ENCODE results near the gene HIBCH.
"Not testable (repeated sequence)": the region's sequence is repeated elsewhere in the genome, so short reads cannot be mapped to it uniquely, and the experiment has no call there.

The HIBCH gene

DNA sequence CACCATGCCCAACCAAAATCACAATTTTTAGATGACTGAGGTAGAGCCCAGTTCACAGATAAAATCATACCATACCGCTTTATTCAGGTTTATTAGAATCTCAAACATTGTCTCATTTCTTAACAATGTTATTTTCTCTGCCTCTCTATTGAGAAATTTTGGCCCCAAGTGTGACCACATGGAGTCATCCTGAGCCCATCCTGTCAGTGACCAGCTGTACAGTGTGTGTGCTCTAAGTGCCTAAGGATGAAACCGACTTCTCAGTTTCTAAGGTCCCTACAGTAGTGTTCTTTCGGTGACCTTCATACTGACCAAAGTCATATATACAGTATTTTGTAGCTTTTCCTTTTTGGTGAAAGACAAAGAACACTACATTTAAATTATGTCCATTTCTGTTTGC lies 133.4 kb downstream of the HIBCH start:
- DNase-seq (ENCODE audit: low read depth in 2 of 2), result no peak

DNA sequence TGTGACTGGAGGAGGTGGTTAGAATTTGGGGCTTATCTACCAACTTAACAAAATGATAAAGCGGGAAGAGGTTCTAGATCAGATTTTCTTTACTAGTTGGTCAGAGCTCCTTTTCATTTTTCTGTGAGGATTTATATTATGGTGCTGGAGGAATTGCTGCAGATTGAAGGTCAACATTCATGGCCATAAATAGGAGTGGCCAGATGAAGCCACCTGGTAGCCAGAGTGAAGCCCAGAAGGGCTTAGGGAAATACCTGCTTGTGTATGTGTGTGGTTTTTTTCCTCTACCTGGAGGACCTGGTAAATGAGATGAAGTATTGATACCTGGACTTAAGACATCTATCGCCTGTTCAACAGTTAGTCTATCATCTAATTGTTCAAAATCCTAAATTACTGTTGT lies 134.2 kb downstream of the HIBCH start:
- no peak for DNase-seq (ENCODE audit: low read depth in 2 of 2)

DNA sequence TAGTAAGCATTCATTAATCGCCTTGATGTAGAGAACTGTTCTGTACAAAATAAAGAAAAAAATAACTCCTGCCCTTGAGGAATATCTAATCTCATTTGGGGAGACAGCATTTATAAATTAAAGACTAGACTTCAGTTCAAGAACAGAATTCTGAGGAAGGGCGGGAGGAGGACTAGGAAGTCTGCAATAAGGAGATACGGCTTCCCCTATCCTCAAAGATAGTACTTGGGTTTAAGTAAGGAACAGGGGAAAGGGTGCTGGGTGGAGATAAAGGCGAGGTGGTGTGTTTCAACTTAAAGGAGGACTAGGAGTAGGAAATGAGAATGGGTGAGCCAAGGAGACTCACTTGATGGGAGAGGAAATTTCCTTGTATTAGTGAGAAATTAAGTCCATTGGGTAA lies 135.2 kb downstream of the HIBCH start:
- no peak for DNase-seq (ENCODE audit: low read depth in 2 of 2)

DNA sequence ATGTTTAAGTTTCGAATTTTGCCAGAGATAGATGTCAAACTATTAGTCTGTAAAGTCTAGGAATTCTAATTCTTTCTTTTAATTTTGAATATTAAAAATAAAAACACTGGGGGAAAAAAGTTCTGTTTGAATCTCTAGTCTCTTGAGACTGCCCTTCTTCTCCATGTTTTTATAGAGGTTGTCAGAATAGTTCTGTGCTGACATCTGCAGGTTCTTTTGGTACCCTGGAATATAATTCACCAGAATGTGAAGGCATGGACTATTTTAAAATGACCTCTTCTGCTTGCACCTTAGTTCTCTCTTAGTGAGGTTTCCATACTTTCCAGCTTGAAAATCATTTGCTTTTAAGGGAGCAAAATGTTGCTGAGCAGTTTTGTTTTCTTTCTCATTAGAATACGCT lies 136.1 kb downstream of the HIBCH start:
- DNase-seq (ENCODE audit: low read depth in 2 of 2), result no peak

DNA sequence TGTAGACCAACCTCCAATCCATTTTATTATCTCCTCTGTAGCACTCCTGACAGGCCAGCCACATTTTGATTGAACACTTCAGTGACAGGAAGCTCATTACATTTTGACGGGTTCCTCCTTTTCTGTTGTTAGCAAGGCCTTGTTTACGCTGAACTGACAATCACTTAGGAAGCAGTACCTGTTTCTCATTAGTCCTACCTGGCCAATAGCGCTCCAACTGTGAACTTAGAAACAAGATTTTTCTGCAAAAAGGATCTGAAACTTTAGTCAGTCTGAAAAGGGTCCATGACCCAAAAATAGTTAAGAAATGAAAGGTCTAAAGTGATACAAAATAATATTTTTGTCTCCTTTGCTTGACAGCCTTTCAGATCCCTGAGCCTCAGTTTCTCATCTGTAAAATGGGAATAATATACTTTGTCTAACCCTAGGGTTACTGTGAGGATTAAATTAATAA lies 137.5 kb downstream of the HIBCH start:
- DNase-seq (ENCODE audit: low read depth in 2 of 2), result no peak

DNA sequence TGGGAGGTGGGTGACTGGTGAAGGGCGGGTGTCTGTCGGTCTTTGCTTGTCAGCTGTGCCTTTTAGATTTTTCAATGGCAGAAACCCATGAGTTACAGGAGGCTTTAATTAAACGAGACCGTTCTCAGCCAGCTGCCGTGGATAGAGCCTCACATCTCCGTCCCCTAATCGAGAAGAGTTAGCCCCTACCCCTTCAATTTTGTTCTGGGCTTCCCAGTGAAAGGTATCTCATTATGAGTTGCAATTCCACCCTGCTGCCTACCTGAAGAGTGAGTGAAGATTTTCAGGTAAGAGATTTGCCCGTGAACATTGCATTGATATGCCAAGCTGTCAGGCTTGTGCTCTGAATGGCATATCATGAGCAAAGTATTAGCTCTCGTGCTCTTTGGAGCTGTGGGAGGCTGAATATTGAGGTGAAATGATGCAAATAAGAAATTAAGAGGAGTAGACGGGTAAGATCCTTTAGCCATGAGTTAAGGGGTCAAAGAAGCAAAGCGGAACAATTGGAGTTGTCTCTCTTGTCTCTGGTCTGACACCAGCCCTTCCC lies 138.4 kb downstream of the HIBCH start:
- DNase-seq (ENCODE audit: low read depth in 2 of 2), result no peak

DNA sequence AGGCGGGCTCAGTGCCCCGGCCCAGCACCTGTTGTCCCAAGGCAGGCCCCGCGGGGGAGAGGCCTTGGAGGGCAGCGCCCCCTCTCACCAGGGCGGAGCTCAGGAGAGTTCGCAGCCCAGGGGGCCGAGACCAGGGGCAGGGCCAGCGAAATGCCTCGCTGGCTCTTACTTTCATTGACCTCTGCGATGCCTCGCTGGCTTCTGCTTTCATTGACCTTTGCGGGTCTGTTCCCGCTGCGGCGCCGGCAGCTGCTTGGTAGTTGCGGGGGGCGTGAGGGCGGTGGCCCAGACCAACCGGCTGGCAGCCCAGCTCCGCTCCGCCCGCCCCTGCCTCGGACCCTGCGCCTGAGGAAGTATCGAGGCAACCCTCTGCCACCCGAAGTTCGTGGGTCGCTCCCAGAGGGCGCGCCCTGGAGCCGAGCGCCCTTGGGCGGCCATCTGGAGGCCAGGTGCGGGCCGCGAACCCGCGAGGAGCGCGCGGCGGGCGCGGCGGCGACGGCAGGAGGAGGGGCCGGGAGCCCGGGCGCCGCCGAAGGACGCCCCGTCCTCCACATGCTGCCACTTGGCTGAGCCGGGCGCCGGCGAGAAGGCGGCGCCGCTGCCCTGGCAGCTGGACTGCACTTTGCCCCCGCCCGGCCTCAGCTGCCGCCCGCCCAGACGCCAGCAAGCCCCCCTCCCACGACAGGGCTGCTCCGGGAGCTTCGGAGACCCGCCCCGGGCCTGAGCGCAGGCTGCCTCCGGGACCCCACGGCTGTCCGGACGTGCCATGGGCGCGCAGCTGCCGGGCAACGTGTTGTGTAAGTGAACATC lies 139.1 kb downstream of the HIBCH start:
- DNase-seq (ENCODE audit: low read depth in 2 of 2), result peak in 1 of 2 donors; percentile 8

GRCh38 chr2:190179754-190180312 lies 139.8 kb downstream of the HIBCH start:
- no peak for DNase-seq (ENCODE audit: low read depth in 2 of 2)

- DNase-seq (ENCODE audit: low read depth in 2 of 2), result no peak
These were observed 141.4 kb downstream of the HIBCH start for GRCh38 chr2:190178066-190178722.

DNA sequence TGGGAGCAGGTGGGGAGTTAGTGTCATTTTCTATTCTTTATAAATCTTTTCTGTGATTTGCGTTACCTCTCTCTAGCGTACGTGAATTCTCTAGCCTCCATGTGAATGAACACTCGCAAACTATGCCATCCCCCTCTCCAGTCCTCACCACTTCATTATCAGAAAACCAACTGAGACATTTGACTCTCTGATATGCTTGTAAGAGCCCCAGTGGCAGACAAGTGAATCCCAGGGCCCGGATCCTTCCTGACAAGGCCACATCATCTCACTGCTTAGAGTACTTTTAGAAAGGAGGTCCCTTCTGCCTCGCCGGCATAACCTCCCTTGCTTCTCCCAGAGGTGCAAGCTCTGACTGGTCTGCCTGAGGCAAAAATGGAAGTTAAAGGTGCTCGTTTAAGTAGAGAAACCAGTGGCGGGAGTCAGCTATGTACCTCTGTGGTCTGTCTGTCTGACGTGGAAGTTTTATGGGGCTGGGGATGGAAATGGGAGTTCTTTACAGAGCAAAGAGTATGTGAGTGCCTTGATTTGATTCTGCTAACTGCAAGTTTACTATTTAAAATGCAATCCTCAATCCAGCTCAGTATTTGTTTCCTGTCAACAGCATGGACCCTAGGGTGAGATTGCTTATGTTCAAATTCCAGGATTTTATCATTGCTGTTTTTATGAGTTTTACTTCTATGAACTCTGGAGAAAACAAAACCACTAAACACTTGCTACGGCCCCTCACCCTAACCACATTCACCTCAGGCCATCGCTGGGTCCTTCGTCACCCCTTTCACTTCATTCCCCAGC lies 142.2 kb downstream of the HIBCH start:
- DNase-seq (ENCODE audit: low read depth in 2 of 2), result no peak

- DNase-seq (ENCODE audit: low read depth in 2 of 2), result no peak
These were observed 146.2 kb downstream of the HIBCH start for GRCh38 chr2:190173392-190173791.

GRCh38 chr2:190170673-190171072 lies 149.0 kb downstream of the HIBCH start:
- no peak for DNase-seq (ENCODE audit: low read depth in 2 of 2)

DNA sequence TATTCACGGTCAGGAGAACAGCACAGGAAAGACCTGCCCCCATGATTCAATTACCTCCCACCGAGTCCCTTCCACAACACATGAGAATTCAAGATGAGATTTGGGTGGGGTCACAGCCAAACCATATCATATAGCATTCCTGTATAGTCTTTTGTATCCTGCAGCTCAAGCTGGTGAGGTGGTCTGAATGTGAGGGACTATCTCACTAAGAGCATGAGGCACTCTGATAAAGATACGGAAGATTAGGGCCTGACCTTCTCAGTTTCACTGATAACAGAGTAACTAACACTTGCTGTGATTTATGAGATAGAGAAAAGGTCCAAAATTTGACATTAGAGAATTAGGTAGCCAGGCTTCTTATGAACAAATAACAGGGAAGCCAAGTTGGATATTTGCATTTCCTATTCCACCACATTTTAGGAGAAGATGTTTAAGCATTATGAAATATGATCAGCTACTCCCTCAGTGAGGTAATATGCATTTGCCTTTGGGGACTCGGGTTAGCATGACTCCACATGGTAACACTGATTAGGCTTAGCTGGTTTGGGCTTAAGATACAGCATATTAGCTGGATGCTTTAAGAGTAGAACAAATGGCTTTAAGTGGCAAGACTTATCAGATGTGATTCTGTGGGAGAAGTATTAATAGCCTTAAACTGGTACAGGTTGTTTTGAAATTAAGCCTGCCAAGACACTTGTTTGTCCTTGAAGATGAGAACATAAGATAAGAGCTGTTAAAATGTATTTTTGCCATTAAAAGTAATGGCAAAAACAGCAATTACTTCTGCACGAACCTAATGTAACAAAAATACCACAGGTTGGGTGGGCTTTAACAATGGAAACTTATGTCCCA lies 150.2 kb downstream of the HIBCH start:
- DNase-seq (ENCODE audit: low read depth in 2 of 2), result no peak

DNA sequence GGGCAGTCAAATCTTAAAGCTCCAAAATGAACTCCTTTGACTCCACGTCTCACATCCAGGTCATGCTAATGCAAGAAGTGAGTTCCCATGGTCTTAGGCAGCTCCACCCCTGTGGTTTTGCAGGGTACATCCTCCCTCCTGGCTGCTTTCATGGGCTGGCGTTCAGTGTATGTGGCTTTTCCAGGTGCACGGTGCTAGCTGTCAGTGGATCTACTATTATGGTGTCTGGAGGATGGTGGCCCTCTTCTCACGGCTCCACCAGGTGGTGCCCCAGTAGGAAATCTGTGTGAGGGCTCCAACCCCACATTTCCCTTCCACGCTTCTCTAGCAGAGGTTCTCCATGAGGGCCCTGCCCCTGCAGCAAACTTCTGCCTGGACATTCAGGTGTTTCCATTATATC lies 151.9 kb downstream of the HIBCH start:
- no peak for DNase-seq (ENCODE audit: low read depth in 2 of 2)

GRCh38 chr2:190165491-190165890 lies 154.1 kb downstream of the HIBCH start:
- no peak for DNase-seq (ENCODE audit: low read depth in 2 of 2)

- DNase-seq (ENCODE audit: low read depth in 2 of 2), result no peak
These were observed 156.8 kb downstream of the HIBCH start for GRCh38 chr2:190162851-190163250.

DNA sequence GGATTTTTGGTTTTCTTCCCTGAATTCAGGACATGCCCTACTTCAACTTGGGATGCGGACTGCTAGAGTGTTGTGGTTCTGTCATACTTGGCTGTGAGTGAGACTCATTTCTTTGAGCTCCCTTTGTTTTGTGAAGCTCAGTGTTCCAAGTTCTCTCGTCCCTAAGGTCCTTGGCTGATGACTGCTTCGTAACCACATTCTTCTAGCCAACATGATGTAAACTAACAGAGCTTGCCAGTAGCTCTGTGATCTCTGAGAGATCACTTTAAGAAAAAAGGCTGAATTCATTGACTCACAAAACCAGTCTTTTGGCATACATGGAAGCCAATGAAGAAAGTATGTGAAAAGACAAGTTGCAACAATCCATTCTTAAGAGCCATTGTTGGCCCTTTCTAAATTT lies 160.2 kb downstream of the HIBCH start:
- DNase-seq (ENCODE audit: low read depth in 2 of 2), result no peak

GRCh38 chr2:190158798-190159434 lies 160.7 kb downstream of the HIBCH start:
- no peak for DNase-seq (ENCODE audit: low read depth in 2 of 2)

DNA sequence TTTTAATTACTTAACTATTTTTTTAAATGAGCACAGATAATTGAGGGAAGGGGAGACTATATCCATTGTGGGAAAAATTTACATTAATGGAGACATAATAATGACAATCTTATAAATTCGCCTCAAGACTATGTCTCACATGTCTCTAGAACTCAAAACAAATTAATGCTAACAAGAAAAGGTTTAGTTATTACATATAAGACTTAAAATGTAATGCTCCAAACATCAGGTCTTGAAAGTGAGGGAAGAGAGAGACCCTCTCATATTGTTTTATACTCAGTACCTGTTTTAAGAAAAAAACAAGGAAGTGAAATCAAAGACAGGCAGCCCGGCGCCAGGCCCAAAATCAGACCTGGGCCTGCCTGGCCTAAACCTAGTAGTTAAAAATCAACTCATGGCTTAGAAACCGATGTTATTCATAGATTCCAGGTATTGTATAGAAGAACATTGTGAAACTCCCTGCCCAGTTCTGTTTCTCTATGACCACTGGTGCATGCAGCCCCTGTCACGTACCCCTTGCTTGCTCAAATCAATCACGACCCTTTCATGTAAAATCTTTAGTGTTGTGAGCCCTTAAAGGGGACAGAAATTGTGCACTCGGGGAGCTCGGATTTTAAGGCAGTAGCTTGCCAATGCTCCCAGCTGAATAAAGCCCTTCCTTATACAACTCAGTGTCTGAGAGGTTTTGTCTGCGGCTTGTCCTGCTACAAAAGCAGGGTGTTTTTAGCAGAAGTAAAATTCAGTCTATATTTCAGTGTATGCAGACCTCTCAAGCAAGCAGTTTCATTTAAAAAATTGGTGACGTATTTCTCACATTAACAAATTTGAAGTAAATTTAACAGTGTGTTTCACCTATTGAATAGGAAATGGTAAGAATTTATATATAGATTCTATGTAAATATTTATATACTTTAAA lies 161.8 kb downstream of the HIBCH start:
- DNase-seq (ENCODE audit: low read depth in 2 of 2), result not testable (repeated sequence)
